Measurements from ENCODE around the gene AURKA. TPM values are rescaled to one million over a fixed set of nuclear protein-coding genes. Genes with fewer than 3 reads are reported as not detected.

The AURKA gene
- total RNA-seq, 1 experiment from 2014 or later, result 115 TPM

- no TSS peak for BruUV-seq (replicated peaks)
- Histone ChIP-seq H3K4me1 (ENCODE audit: control insufficient read depth, insufficient read depth, low read length) (no peaks in the 10 kb centered on the region), H3K9me3 (ENCODE audit: control insufficient read depth, insufficient read depth, low read depth, low read length) (no peaks in the 10 kb centered on the region), H3K27me3 (ENCODE audit: control insufficient read depth, insufficient read depth, low read length) (no peaks in the 10 kb centered on the region), H3K27ac (ENCODE audit: low read length) (no peak overlapping the region), H3K4me3 (ENCODE audit: low read depth in 2 of 2, low read length in 2 of 2) (no peak overlapping the region), H3K36me3 (ENCODE audit: control insufficient read depth, insufficient read depth, low read length) (no peaks in the 10 kb centered on the region)
- no peak for TF ChIP-seq CTCF (IDR thresholded peaks at IDR 0.05)
- intact Hi-C loops (cut with micrococcal nuclease; ENCODE audit: unreplicated experiment) (no loop called here), in situ Hi-C loops (cut with HindIII; ENCODE audit: low pct_unique_long_range_greater_than_20kb, low sequenced_read_pairs) (no loop called here)
- ChIA-PET POLR2A (no interaction called here), CTCF (no interaction called here)
- ATAC-seq, result no peak
- DNase-seq (ENCODE audit: low read depth, low spot score), result no peak
Observed at GRCh38 chr20:56323206-56323605, 68.8 kb downstream of the AURKA start.

- DNase-seq (ENCODE audit: low read depth, low spot score), result no peak
- ChIA-PET CTCF (no interaction called here), POLR2A (no interaction called here)
- TF ChIP-seq TCF7L2 (IDR thresholded peaks at IDR 0.05; ENCODE audit: low read depth, low read length) (no peak), POLR2AphosphoS5 (IDR thresholded peaks at IDR 0.05; ENCODE audit: low read depth, low read length) (no peak), SIN3A (IDR thresholded peaks at IDR 0.05; ENCODE audit: borderline replicate concordance, insufficient read depth, low read depth, low read length) (no peak), CTCF (IDR thresholded peaks at IDR 0.05) (no peak), REST (IDR thresholded peaks at IDR 0.05; ENCODE audit: insufficient read depth in 1 of 2, low read depth in 2 of 2, low read length in 1 of 2) (no peak)
- H3K4me1 ChIP-seq (ENCODE audit: control insufficient read depth, insufficient read depth, low read length), result no peaks in the 10 kb centered on the region
- no peaks in the 10 kb centered on the region for H3K36me3 ChIP-seq (ENCODE audit: control insufficient read depth, insufficient read depth, low read length)
- no peak overlapping the region for H3K4me3 ChIP-seq (ENCODE audit: low read depth in 2 of 2, low read length in 2 of 2)
- ATAC-seq, result no peak
- intact Hi-C loops (cut with micrococcal nuclease; ENCODE audit: unreplicated experiment) (no loop called here), in situ Hi-C loops (cut with HindIII; ENCODE audit: low pct_unique_long_range_greater_than_20kb, low sequenced_read_pairs) (no loop called here)
- BruUV-seq (replicated peaks), result no TSS peak
- no peaks in the 10 kb centered on the region for H3K9me3 ChIP-seq (ENCODE audit: control insufficient read depth, insufficient read depth, low read depth, low read length)
- H3K27ac ChIP-seq (ENCODE audit: low read length), result no peak overlapping the region
- H3K27me3 ChIP-seq (ENCODE audit: control insufficient read depth, insufficient read depth, low read length), result no peaks in the 10 kb centered on the region
Observed at GRCh38 chr20:56322681-56323080, 69.3 kb downstream of the AURKA start.

Other genes with a start within 250 kb of the AURKA start
- not detected for gene MC3R, start 143.5 kb downstream of the AURKA start, total RNA-seq (2021; ENCODE audit: unreplicated experiment)
- gene FAM210B, start 33.2 kb downstream of the AURKA start, total RNA-seq (2021; ENCODE audit: unreplicated experiment), result 10.8 TPM
- 46.3 TPM for gene CSTF1, start 430 bp upstream of the AURKA start, total RNA-seq (2021; ENCODE audit: unreplicated experiment)
- gene CASS4, start 20.0 kb upstream of the AURKA start, total RNA-seq (2021; ENCODE audit: unreplicated experiment), result 0.15 TPM
- gene RTF2, start 76.4 kb upstream of the AURKA start, total RNA-seq (2021; ENCODE audit: unreplicated experiment), result 89.2 TPM
- not detected for gene FAM209A, start 132.5 kb upstream of the AURKA start, total RNA-seq (2021; ENCODE audit: unreplicated experiment)
- not detected for gene FAM209B, start 141.0 kb upstream of the AURKA start, total RNA-seq (2021; ENCODE audit: unreplicated experiment)
- gene TFAP2C, start 237.1 kb upstream of the AURKA start, total RNA-seq (2021; ENCODE audit: unreplicated experiment), result 2.8 TPM

All from Panc1 (cell line).